HG02970 (cell line): ENCODE results near the gene SYTL1.

Experiments
- ATAC-seq: cut with Tn5 transposase; IDR thresholded peaks from one replicate; pipeline ENCODE4 v1.9.1; 2021; ENCODE audit warnings: mild to moderate bottlenecking, moderate library complexity, moderate number of reproducible peaks; ENCODE audit not compliant: unreplicated experiment, low FRiP score

Gene SYTL1

DNA sequence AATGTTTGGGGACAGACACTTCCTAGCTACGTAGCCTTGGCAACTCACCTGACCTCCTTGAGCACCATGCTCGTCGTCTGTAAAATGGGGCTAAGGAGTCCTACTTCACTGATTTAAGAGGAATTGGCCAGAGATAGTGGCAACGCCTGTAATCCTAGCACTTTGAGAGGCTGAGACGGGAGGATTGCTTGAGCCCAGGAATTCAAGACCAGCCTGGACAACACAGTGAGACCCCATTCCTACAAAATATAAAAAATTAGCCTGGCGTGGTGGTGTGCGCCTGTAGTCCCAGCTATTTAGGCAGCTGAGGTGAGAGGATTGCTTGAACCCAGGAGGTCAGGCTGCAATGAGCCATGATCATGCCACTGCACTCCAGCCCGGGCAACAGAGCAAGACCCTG, 4.5 kb downstream of the SYTL1 start:
- no peak for ATAC-seq

DNA sequence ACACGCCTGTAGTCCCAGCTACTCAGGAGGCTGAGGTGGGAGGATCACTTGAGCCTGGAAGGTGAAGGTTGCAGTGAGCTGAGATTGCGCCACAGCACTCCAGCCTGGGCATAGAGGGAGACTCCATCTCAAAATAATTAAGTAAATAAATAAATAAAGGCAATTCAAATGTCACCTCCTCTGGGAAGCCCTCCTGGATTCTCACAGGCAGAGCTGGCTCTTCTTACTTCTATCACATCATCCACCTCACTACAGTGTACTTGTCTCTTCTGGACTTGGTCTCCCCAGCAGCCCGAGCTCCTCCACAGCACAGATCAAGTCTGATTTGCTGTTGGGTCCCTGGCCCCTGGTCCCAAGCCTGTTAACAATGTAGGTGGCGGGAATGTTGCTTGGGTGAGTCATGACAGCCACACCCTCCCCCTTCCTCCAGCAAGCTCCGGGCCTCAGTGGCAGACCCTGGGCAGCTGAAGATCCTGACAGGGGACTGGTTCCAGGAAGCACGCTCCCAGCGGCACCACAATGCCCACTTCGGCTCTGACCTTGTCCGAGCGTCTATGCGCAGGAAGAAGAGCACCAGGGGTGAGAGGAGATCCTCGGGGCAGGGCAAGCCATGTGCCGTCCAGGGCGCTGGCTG, 5.3 kb downstream of the SYTL1 start:
- ATAC-seq: no peak

DNA sequence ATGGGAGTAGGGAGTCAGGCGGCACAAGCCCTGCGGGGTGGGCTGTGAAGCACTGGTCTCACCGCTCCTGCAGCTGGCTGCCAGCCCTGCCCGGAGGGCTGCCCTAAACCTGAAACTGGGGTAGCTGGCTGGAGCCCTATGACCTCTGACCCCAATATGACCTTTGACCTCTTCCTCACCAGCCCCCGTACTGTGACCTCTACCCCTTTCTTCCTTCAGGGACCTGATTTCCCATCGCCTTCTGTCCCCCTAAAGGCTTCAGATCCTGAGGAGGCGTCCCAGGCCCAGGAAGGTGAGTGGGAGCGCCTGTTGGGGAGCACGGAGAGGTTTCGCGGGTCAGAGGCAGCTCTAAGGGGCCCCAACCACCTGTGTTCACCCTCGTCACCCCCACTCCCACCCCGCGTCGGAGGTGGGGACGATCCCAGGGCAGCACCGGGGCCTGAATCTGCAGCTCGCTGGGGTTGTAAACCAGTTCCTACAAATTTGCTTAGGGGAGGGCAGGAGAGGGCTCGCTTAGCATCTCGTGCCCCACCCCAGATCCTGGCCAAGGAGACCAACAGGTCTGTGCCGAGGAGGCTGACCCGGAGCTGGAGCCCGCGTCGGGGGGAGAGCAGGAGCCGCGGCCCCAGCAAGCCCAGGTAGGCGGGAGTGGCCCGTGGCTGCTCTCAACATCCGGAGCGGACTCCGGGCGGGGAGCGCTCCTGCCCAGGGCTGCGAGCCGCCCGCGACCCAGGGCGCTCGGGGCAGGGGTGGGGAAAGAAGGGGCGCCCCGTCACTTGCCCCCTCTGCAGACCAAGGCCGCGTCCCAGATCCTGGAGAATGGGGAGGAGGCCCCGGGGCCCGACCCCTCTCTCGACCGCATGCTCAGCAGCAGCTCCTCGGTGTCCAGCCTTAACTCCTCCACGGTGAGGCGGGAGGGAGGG, 7.3 kb downstream of the SYTL1 start:
- no peak for ATAC-seq

DNA sequence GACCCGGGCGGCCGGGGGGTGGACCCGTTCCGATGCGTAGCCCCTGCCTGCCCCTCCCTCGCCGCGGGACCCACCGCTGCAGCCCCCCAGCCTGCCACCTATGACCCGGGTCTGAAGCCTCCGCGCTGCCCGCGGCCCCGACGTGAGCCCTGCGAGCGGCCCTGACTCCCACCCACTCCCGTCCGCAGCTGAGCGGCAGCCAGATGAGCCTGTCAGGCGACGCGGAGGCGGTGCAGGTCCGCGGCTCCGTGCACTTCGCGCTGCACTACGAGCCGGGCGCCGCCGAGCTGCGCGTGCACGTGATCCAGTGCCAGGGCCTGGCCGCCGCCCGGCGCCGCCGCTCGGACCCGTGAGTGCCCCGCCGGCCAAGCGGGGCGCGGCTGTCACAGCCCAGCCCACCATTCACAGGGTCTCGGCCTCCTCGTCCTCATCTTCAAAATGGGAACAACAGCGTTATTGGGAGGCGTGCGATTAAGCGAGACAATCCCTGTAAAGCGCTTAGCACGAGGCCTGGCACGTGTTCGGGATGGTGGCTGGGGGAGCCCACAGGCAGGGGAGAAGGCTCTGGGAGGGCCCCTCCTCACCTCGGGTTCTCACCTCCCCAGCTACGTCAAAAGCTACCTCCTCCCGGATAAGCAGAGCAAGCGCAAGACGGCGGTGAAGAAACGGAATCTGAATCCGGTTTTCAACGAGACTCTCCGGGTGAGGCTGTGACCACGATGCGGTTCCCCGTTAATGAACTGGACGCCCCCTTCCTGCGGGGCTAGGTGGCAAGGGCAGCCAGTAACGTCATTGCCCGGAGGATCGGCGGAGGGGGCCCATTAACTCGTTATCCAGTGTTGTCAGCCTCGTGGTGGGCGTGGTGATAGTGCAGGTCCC, 8.2 kb downstream of the SYTL1 start:
- ATAC-seq: no peak

DNA sequence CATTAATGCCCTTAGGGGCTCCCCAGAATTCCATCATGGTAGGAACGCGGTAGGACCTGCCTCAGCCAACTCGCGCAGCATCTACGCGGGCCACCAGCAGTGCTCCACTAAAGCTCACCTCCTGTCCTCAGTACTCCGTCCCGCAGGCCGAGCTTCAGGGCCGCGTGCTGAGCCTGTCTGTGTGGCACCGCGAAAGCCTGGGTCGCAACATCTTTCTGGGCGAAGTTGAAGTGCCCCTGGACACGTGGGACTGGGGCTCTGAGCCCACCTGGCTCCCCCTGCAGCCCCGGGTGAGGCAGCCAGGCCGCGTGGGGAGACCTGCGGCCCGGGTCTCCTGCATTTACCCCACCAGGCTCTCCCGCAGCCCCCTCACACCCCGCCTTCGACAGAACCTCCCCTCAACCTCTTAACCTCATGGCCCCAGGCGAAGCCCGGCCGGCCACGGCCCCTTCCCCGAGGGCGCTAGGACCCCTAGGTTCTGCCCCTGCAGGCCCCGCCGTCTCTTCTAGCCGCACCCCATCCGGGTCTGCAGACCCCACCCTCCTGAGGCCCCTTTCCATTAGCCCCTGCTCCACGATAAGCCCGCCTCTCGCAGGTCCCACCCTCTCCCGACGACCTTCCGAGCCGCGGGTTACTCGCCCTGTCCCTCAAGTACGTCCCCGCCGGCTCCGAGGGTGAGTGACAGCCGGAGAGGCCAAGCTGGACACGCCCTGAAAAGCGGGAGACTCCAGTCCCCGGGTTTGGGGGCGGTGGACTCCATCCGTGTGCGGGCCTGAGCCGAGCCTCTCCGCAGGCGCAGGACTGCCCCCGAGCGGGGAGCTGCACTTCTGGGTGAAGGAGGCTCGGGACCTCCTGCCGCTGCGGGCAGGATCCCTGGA, 9.1 kb downstream of the SYTL1 start:
- no peak for ATAC-seq

DNA sequence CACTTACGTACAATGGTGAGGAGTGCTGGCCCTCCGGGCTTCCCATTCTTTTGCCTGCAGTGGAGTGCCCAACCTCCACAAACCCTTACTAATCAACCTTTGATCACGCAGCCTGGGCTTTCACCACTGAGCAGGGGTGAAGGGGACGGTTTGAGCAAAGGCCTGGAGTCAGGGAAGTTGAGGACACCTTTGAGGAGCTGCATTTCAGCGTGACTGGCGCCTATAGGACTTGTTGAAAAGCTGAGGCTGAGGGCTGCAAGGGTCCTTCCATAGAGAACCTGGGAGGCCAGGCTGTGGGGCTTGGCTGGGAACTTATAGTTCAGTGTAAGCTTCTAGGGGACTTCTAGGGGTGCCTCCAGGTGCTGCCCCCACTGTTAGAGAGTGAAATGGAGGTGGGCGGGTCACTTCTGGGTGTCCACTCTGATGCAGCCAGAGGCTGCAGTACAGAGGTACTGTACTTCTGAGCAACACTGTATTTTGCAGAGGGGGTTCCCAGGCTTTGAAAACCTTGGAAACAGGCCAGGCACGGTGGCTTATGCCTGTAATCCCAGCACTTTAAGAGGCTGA, 9.8 kb downstream of the SYTL1 start:
- no peak for ATAC-seq

DNA sequence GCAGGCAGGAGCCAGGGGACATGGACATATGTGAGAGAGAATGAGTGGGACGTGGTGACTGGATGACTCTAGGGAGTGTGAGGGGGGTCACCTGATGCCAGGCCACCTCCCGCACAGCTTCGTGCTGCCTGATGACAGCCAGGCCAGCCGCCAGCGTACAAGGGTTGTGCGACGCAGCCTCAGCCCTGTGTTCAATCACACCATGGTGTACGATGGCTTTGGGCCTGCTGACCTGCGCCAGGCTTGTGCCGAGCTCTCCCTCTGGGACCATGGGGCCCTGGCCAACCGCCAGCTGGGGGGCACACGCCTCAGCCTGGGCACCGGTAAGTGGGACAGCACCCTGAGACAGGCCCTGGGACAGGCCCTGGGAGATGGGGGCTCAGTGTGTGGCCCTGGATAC, 11.3 kb downstream of the SYTL1 start:
- ATAC-seq: no peak

DNA sequence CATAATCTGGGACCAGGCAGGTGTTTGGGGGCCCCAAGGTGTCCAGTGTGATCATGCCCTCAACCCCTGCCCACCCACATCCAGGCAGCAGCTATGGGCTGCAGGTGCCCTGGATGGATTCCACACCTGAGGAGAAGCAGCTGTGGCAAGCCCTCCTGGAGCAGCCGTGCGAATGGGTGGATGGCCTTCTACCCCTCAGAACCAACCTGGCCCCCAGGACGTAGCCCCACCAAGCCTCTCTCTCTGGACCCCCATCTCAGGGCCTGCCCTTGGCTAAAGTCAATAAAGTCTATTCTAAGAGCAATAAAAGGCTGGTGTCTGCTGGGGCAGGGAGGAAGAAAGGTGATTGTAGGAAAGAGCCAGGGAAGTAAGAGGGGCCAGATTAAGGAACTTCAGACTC, 11.8 kb downstream of the SYTL1 start:
- no peak for ATAC-seq

DNA sequence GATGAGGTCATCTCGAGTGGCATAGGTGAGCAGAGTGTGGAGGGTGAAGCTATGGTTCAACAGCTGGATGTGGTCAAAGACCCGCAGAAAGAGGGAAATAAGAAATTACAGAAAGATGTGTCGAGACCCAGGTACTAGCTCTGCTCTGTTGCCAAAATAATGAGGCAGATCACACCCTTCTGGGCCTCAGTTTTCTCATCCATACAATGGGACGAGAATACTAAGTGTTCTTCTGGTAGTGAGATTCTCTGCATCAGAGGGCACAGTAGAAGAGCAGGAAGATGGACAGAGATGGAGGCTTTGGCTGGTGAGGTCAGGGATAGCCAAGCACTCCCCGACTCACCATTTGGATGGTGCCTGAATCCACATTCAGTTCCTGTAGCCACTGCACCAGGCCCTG, 13.9 kb downstream of the SYTL1 start:
- no peak for ATAC-seq

DNA sequence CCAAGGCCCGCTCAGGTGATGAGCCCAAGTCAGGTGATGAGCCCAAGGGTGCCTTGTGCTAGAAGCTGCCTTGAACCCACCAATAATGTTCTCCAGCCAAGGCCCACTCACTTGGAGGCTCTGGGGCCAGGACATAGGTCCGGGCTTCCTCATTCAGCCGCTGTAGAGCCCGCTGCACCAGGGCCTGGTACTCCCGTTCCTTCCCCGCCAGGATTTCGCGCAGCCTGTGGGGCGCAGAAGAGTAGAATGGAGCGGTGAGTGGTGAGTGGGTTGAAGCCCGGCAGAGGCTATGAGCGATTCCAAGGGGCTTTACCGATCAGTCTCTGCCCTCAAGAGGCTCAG, 14.4 kb downstream of the SYTL1 start:
- ATAC-seq: no peak

DNA sequence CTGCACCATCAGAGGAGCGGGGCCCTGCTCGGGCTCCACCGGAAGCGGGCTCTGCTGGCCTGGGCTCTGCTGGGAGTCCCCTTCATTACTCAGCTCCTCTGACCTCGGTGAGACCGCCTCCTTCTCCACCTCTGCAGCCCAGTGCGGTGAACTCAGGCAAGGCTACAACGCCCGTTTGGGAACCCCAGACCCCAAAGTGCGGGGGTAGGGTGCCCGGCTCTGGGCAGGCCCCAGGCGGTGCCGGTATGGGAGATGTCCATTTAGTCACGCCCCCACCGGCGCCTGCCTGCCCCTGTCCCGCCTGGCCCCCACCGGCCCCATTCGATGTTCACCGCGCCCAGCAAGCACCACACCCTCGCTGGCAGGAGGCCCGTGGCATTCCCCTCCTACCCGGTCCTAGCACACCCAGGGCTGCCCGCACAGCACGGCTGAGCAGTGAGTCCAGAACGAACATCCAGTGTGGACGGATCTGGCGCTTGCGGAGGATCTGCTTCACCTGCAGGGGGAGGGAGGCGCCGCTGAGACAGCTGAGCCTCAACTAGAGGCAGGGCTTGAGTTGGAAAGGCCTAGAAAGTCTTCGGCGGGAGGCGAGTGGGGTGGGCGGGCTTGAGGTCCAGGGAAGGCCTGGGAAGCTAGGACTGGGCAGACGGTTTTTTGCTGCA, 14.9 kb downstream of the SYTL1 start:
- ATAC-seq: no peak

DNA sequence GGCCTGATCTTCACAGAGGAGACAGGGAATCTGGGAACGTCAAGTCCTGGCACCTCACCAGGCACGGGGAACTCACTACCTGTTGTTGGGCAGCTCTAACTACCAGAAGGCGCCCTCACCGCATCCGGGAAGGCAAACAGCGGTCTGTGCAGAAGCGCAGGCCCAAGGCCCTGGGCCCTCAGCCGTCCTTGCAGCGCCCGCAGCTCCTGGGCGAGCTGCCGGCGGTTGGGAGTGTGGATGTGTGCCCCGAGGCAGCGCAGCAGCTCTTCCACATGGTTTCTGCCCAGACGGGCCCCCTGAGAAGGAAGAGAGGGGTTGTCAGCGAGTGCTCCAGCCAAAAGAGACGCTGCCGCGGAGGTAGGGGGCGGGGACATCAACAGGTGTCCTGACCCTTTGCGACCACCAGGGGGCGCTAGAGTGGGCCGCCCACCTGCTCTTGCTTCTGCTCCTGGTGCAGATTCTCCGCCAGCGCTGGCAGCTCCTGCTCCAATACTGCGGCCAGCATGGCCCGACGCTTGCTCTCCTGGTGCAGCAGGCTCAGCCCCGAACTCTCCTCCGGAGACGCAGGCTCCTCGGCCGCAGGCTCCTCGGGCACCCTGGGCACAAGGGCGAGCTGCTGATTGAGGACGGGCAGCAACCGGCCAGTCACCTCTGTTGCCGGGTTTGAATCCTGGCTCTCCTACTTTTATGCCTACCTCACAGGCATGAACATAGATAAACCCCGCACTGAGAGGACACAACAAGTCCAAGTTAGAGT, 15.6 kb downstream of the SYTL1 start:
- peak; percentile 47 for ATAC-seq

DNA sequence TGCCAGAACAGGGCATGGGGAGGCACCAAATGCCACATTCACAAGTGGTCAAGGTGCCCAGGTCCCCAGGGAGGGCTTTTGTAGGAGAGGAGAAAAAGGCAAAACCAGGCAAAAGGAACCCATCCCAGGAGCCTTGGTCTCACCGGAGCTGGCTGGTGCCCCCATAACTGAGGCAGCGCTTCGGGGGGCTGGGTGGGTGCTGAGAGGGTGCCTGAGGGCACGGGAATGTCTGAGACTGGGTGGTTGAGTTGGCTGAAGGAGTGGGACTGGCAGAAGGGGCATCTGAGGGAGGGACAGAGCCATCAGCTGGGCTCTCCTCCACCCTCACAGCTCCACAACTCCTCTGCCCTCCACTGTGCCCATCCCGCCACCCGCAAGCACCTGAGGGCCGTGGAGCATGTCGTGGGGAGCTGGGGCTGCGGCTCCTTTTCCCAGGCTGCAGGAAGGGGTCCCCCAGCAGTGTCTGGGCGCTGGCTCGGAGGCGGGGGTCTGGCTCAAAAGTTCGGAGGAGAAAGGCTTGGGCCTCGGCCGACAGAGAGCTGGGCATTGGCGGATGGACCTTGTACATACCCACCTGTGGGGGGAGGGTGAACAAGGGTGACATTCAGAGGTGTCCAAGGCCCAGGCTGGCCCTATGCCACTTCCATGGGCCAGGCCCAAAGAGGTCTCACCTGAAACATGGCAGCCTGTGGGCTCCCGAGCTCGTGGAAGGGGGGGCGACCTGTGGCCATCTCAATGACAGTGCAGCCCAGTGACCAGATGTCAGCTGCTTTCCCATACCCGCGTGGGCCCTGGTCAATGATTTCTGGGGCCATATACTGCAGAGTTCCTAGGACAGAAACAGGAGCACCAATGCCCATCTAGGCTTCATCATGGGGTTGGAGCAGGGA, 16.5 kb downstream of the SYTL1 start:
- ATAC-seq: no peak

DNA sequence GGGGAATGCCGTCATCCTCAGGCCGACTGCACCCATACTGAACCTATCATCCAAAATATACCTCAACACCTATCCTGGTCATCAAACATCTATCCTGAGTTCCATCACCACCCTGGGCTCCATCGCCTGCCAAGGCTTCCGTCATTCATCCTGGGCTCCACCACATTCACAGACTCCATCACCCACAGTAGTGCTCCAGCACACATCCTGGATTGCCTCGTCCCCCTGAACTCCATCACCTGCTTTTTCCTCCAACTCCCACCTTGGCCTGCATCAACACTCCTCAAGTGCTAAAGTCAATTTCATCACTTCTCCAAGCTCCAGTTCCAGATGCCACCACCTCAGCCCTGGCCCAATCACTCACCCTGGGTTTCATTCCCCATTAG, 17.1 kb downstream of the SYTL1 start:
- no peak for ATAC-seq

DNA sequence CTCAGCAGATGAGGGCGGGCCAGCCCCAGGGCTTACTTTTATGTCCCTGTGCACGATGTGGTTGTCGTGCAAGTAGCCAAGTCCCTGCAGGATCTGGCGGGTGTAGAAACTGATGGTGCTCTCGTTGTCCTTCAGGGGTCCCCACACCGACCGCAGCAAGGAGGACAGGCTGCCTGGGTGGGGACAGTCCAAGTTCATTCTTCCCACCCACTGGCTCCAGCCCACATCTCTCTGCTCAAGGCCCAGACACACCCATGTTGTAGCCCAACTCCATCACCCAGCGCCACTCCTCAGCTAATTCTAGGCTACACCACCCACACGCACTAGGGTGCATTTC, 18.0 kb downstream of the SYTL1 start:
- ATAC-seq: no peak

DNA sequence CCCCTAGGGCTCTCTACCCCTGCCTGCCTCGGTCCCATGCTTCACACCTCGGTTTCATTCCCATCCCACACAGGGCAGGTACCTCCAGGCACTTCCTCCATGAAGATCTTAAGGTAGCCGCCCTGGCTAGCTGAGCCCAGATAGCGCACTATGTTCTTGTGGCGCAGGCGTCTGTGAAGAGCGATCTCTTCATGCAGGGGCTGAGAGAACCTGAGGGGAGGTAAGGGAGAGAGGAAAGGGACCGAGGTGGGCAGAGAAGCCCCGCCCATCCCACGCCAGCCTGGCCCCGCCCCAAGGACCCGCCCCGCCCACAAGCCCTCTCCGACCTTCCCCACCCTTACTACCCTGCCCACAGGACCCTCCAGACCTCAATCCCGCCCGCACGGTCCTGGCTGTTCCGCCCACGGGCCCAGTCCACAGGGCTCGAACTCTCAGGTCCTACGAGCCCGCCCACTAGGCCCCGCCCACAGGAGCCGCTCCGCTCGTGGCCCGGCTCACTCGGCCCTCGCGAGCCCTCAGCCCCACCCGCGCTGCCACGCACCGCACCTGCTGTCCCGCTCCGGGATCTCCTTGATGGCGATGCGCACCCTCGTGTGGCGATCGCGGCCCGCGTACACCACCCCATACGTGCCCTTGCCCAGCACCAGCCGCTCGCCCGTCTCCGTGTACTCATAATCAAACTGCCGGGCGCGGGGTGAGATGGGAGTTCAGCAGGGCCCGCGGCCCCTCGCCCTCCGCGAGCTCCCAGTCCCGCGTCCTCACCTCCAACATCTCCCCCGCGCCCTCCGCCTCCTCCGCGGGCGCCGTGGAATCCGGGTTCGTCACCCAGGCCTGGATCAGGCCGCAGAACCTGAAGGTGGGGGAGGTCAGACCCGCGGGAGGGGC, 18.6 kb downstream of the SYTL1 start:
- ATAC-seq: no peak

DNA sequence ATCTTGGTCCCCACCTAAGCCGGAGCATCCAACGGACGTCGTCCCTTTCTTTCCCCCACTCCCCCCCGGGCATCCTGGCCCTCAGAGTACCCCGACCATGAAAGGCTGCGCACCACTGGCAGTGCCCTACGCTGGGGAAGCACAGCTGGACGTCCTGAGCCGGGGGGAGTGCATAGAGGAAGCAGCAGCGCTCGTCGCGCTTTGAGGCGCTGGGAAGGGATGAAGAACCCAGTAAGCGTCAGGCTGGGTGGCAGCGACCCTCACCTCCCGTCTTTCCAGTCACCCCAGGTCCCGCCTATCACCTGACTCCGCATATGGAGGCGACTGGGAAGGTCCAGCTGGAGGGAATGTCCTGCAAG, 19.2 kb downstream of the SYTL1 start:
- no peak for ATAC-seq
